Endothelial cell of umbilical vein (primary cell): Measurements from ENCODE around the gene SPTLC2.

Experiments used
- CTCF ChIP-seq, 2 donors: IDR thresholded peaks; 1 replicate in 1 of 2; 2 replicates in 1 of 2; pipeline ENCODE4 v1.5.1; 2011; ENCODE audit warnings: low read length in 2 of 2, mild to moderate bottlenecking in 2 of 2, moderate library complexity in 2 of 2, control low read depth in 1 of 2, inconsistent platforms in 1 of 2, low read depth in 1 of 2; ENCODE audit not compliant: insufficient read depth in 1 of 2; ENCODE audit errors: extremely low read depth in 1 of 2
- EZH2 ChIP-seq: IDR thresholded peaks from 2 replicates; pipeline ENCODE4 v1.6.1; 2012; ENCODE audit warnings: borderline replicate concordance, low read depth, mild to moderate bottlenecking, moderate library complexity, low read length, inconsistent platforms; ENCODE audit not compliant: severe bottlenecking
- FOS ChIP-seq: IDR thresholded peaks from 2 replicates; pipeline ENCODE4 v1.6.1; 2011; ENCODE audit warnings: mild to moderate bottlenecking, low read length, moderate library complexity, borderline replicate concordance; ENCODE audit not compliant: insufficient read depth
- JUN ChIP-seq: IDR thresholded peaks from 2 replicates; pipeline ENCODE4 v1.6.1; 2011; ENCODE audit warnings: borderline replicate concordance, low read depth; ENCODE audit not compliant: insufficient read length, insufficient read depth
- MAX ChIP-seq: IDR thresholded peaks from 2 replicates; pipeline ENCODE4 v1.6.1; 2011; ENCODE audit not compliant: insufficient read depth, insufficient read length
- MYC ChIP-seq: IDR thresholded peaks from one replicate; pipeline ENCODE4 v1.6.1; 2011; ENCODE audit warnings: mild to moderate bottlenecking, low read depth, low read length
- POLR2A ChIP-seq: IDR thresholded peaks from 2 replicates; pipeline ENCODE4 v1.6.1; 2012; ENCODE audit warnings: low read depth, mild to moderate bottlenecking, control low read depth, low read length
- POLR2AphosphoS5 ChIP-seq: IDR thresholded peaks from 2 replicates; pipeline ENCODE4 v1.6.1; 2012; ENCODE audit warnings: low read depth, mild to moderate bottlenecking, control low read depth, low read length, moderate library complexity; ENCODE audit not compliant: insufficient read depth

GRCh38 chr14:77485256-77485655 lies 131.2 kb downstream of the SPTLC2 start:
- no peak for TF ChIP-seq POLR2A
- TF ChIP-seq CTCF (IDR thresholded peaks at IDR 0.05; ENCODE audit: extremely low read depth in 1 of 2, insufficient read depth in 1 of 2, low read depth in 1 of 2, low read length in 2 of 2): no peak
- no peak for TF ChIP-seq POLR2AphosphoS5
- no peak for TF ChIP-seq EZH2
- no peak for TF ChIP-seq FOS
- no peak for TF ChIP-seq MAX
- TF ChIP-seq MYC: no peak
- no peak for TF ChIP-seq JUN
